CD4-positive, CD25-positive, alpha-beta regulatory T cell (primary cell): ENCODE measurements around the gene SSC5D. TPM values are rescaled to one million over a fixed set of nuclear protein-coding genes. Genes with fewer than 3 reads are reported as not detected.

Experiments used
- ATAC-seq, 2 donors: fragments of 150-1000 bp; cut with Tn5 transposase; one replicate each; pipeline ENCODE4 v1.10.0; 2021; ENCODE audit warnings: low read depth in 2 of 2, moderate number of reproducible peaks in 2 of 2, moderate library complexity in 1 of 2
- DNase-seq, 3 donors: peaks; one replicate each; pipeline versions ENCODE4 v3.0.0 to v3.0.0-alpha.2; 2012 to 2022; ENCODE audit warnings: mixed read lengths in 1 of 3
- H3K27ac ChIP-seq: one replicate; pipeline ENCODE4 v1.7.0; 2013; ENCODE audit warnings: mild to moderate bottlenecking, low read length; ENCODE audit not compliant: insufficient read depth, poor library complexity, severe bottlenecking
- H3K27me3 ChIP-seq: one replicate; pipeline ENCODE4 v1.7.0; 2013; ENCODE audit warnings: low read length; ENCODE audit not compliant: control insufficient read depth, insufficient read depth
- H3K36me3 ChIP-seq: one replicate; pipeline ENCODE4 v1.7.0; 2013; ENCODE audit warnings: mild to moderate bottlenecking, low read length, moderate library complexity; ENCODE audit not compliant: control insufficient read depth, insufficient read depth
- H3K4me1 ChIP-seq: 2 replicates; pipeline ENCODE4 v1.7.0; 2013; ENCODE audit warnings: mild to moderate bottlenecking, low read length; ENCODE audit not compliant: insufficient read depth, control insufficient read depth, poor library complexity, severe bottlenecking
- H3K4me3 ChIP-seq: one replicate; pipeline ENCODE4 v1.7.0; 2013; ENCODE audit warnings: low read depth, mild to moderate bottlenecking, low read length, moderate library complexity
- H3K9me3 ChIP-seq, 2 experiments: 1 replicate in 1 of 2; 2 replicates in 1 of 2; pipeline ENCODE4 v1.7.0; 2013; ENCODE audit warnings: low read length in 2 of 2, mild to moderate bottlenecking in 1 of 2, moderate library complexity in 1 of 2; ENCODE audit not compliant: control insufficient read depth in 2 of 2
- H3K27ac Mint-ChIP-seq, 3 donors: one replicate each; pipeline ENCODE4 v1.8.0; 2020 to 2022; ENCODE audit warnings: mild to moderate bottlenecking in 3 of 3, mixed read lengths in 3 of 3, moderate library complexity in 2 of 3
- H3K27me3 Mint-ChIP-seq: one replicate; pipeline ENCODE4 v1.8.0; 2022; ENCODE audit warnings: mild to moderate bottlenecking, mixed read lengths
- H3K36me3 Mint-ChIP-seq: one replicate; pipeline ENCODE4 v1.8.0; 2020; ENCODE audit warnings: mixed read lengths
- H3K4me1 Mint-ChIP-seq, 4 donors: one replicate each; pipeline ENCODE4 v1.8.0; 2020 to 2022; ENCODE audit warnings: mixed read lengths in 4 of 4, mild to moderate bottlenecking in 1 of 4
- H3K4me3 Mint-ChIP-seq, 4 donors: one replicate each; pipeline ENCODE4 v1.8.0; 2020 to 2022; ENCODE audit warnings: mild to moderate bottlenecking in 4 of 4, mixed read lengths in 4 of 4, moderate library complexity in 3 of 4
- H3K9me3 Mint-ChIP-seq, 7 donors: one replicate each; pipeline ENCODE4 v1.8.0; 2020 to 2022; ENCODE audit warnings: mixed read lengths in 7 of 7, mild to moderate bottlenecking in 3 of 7, moderate library complexity in 2 of 7
- polyA plus RNA-seq, 4 donors: library from polyadenylated mRNA; unstranded; fragments of 300-500 nt; fragmentation: Illumina TruSeq; gene quantifications; one replicate each; pipeline ENCODE4 v1.2.3, GENCODE V29; 2021
- total RNA-seq: library from RNA; stranded (reverse); gene quantifications from one replicate; pipeline ENCODE4 v1.2.3, GENCODE V29; 2022

Gene SSC5D
- total and polyA plus RNA-seq, 5 donors from 2014 or later = 0.27 TPM; not detected in 4

DNA sequence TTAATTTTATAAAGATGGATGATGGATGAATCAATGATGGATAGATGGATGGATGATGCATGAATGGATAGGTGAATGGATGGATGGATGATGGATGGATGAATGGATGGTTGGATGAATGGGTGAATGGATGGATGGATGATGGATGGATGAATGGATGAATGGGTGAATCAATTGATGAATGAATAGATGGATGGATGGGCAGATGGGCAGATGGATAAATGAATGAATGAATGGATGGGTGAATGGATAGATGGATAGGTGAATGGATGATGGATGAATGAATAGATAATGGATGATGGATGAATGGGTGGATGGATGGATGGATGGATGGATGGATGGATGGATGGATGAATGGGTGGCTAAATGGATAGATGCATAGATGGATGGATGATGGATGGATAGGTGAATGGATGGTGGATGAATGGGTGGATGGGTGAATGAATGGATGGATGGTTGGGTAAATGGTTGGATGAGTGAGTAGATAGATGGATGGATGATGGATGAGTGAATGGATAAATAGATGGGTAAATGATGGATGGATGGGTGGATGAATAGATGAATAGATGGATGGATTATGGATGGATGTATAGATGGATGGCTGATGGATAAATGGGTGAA is 79.6 kb downstream of the SSC5D start:
- ATAC-seq (no peak), DNase-seq (no peak)
- peaks cover 0 to 1% (median 0%) of the 10 kb centered on the region in 7 donors for H3K9me3 Mint-ChIP-seq
- Histone ChIP-seq H3K36me3 (no peaks in the 10 kb centered on the region), H3K4me1 (no peaks in the 10 kb centered on the region), H3K9me3 (no peaks in the 10 kb centered on the region), H3K27me3 (no peaks in the 10 kb centered on the region), H3K4me3 (no peak overlapping the region), H3K27ac (no peak overlapping the region)
- peaks cover 17% of the 10 kb centered on the region for H3K27me3 Mint-ChIP-seq
- H3K4me3 Mint-ChIP-seq = no peak overlapping the region
- H3K36me3 Mint-ChIP-seq = no peaks in the 10 kb centered on the region
- H3K27ac Mint-ChIP-seq = no peak overlapping the region
- no peaks in the 10 kb centered on the region for H3K4me1 Mint-ChIP-seq

Other genes with a start within 250 kb of the SSC5D start
- gene PPP6R1, start 229.4 kb upstream of the SSC5D start, total RNA-seq = 168 TPM
- gene PPP6R1, start 229.4 kb upstream of the SSC5D start, polyA plus RNA-seq = 10 to 100 TPM; 38.9 to 58.2 (median 44.0) TPM
- 15.8 TPM for gene HSPBP1, start 208.3 kb upstream of the SSC5D start, total RNA-seq
- 10 to 100 TPM; 30.2 to 37.2 (median 35.1) TPM for gene HSPBP1, start 208.3 kb upstream of the SSC5D start, polyA plus RNA-seq
- 1.5 TPM for gene BRSK1, start 204.4 kb upstream of the SSC5D start, total RNA-seq
- gene BRSK1, start 204.4 kb upstream of the SSC5D start, polyA plus RNA-seq = not detected
- 2.1 TPM for gene TMEM150B, start 163.1 kb upstream of the SSC5D start, total RNA-seq
- not detected for gene TMEM150B, start 163.1 kb upstream of the SSC5D start, polyA plus RNA-seq
- gene KMT5C, start 148.6 kb upstream of the SSC5D start, total RNA-seq = 69.6 TPM
- gene KMT5C, start 148.6 kb upstream of the SSC5D start, polyA plus RNA-seq = 1 to 10 TPM in 3 of 4 donors, under 1 TPM in 1; 0.98 to 1.6 (median 1.2) TPM
- gene COX6B2, start 133.7 kb upstream of the SSC5D start, total RNA-seq = 0.57 TPM
- gene COX6B2, start 133.7 kb upstream of the SSC5D start, polyA plus RNA-seq = not detected
- not detected for gene GARIN5B, start 125.2 kb upstream of the SSC5D start, total RNA-seq
- gene GARIN5B, start 125.2 kb upstream of the SSC5D start, polyA plus RNA-seq = not detected
- not detected for gene IL11, start 118.0 kb upstream of the SSC5D start, total RNA-seq
- gene IL11, start 118.0 kb upstream of the SSC5D start, polyA plus RNA-seq = not detected
- gene TMEM190, start 111.6 kb upstream of the SSC5D start, total RNA-seq = not detected
- not detected for gene TMEM190, start 111.6 kb upstream of the SSC5D start, polyA plus RNA-seq
- 15.9 TPM for gene TMEM238, start 104.1 kb upstream of the SSC5D start, total RNA-seq
- 1 to 10 TPM in 2 of 4 donors, under 1 TPM in 2; 0.42 to 1.3 (median 0.79) TPM for gene TMEM238, start 104.1 kb upstream of the SSC5D start, polyA plus RNA-seq
- gene RPL28, start 102.5 kb upstream of the SSC5D start, total RNA-seq = 2,934 TPM
- gene RPL28, start 102.5 kb upstream of the SSC5D start, polyA plus RNA-seq = 100 to 1,000 TPM; 527 to 727 (median 674) TPM
- gene UBE2S, start 80.6 kb upstream of the SSC5D start, total RNA-seq = 92.9 TPM
- gene UBE2S, start 80.6 kb upstream of the SSC5D start, polyA plus RNA-seq = 10 to 100 TPM; 24.9 to 38.8 (median 33.2) TPM
- gene SHISA7, start 45.1 kb upstream of the SSC5D start, total RNA-seq = not detected
- gene SHISA7, start 45.1 kb upstream of the SSC5D start, polyA plus RNA-seq = not detected
- gene ISOC2, start 26.8 kb upstream of the SSC5D start, total RNA-seq = 6.3 TPM
- gene ISOC2, start 26.8 kb upstream of the SSC5D start, polyA plus RNA-seq = 10 to 100 TPM; 24.7 to 34.1 (median 28.1) TPM
- gene C19orf85, start 23.7 kb upstream of the SSC5D start, total RNA-seq = not detected
- not detected for gene C19orf85, start 23.7 kb upstream of the SSC5D start, polyA plus RNA-seq
- gene ZNF628, start 11.8 kb upstream of the SSC5D start, total RNA-seq = 23.9 TPM
- gene ZNF628, start 11.8 kb upstream of the SSC5D start, polyA plus RNA-seq = under 1 TPM; 0.05 to 0.22 (median 0.09) TPM
- gene NAT14, start 3.2 kb upstream of the SSC5D start, total RNA-seq = 9.2 TPM
- gene NAT14, start 3.2 kb upstream of the SSC5D start, polyA plus RNA-seq = 1 to 10 TPM; 3.3 to 5.1 (median 4.1) TPM
- gene SBK2, start 48.7 kb downstream of the SSC5D start, total RNA-seq = not detected
- gene SBK2, start 48.7 kb downstream of the SSC5D start, polyA plus RNA-seq = not detected
- not detected for gene SBK3, start 57.1 kb downstream of the SSC5D start, total RNA-seq
- gene SBK3, start 57.1 kb downstream of the SSC5D start, polyA plus RNA-seq = not detected
- gene ZNF579, start 92.4 kb downstream of the SSC5D start, total RNA-seq = 4.2 TPM
- gene ZNF579, start 92.4 kb downstream of the SSC5D start, polyA plus RNA-seq = under 1 TPM in 3 of 4 donors, not detected in 1; 0.13 to 0.24 (median 0.14) TPM
- gene FIZ1, start 111.1 kb downstream of the SSC5D start, total RNA-seq = 13.0 TPM
- 1 to 10 TPM; 1.3 to 3.5 (median 1.5) TPM for gene FIZ1, start 111.1 kb downstream of the SSC5D start, polyA plus RNA-seq
- 13.7 TPM for gene ZNF524, start 111.9 kb downstream of the SSC5D start, total RNA-seq
- gene ZNF524, start 111.9 kb downstream of the SSC5D start, polyA plus RNA-seq = 10 to 100 TPM; 38.5 to 53.7 (median 44.5) TPM
- gene ZNF865, start 117.2 kb downstream of the SSC5D start, total RNA-seq = 12.8 TPM
- gene ZNF865, start 117.2 kb downstream of the SSC5D start, polyA plus RNA-seq = under 1 TPM; 0.05 to 0.13 (median 0.10) TPM
- gene ZNF784, start 136.1 kb downstream of the SSC5D start, total RNA-seq = 11.1 TPM
- 1 to 10 TPM; 1.0 to 2.4 (median 1.6) TPM for gene ZNF784, start 136.1 kb downstream of the SSC5D start, polyA plus RNA-seq
- gene ZNF580, start 152.6 kb downstream of the SSC5D start, total RNA-seq = 30.8 TPM
- 10 to 100 TPM; 14.3 to 18.9 (median 16.0) TPM for gene ZNF580, start 152.6 kb downstream of the SSC5D start, polyA plus RNA-seq
- 23.7 TPM for gene ZNF581, start 155.2 kb downstream of the SSC5D start, total RNA-seq
- 10 to 100 TPM; 26.5 to 36.6 (median 35.1) TPM for gene ZNF581, start 155.2 kb downstream of the SSC5D start, polyA plus RNA-seq
- 0.99 TPM for gene CCDC106, start 159.8 kb downstream of the SSC5D start, total RNA-seq
- 1 to 10 TPM in 1 of 4 donors, under 1 TPM in 3; 0.22 to 1.0 (median 0.51) TPM for gene CCDC106, start 159.8 kb downstream of the SSC5D start, polyA plus RNA-seq
- gene U2AF2, start 166.6 kb downstream of the SSC5D start, total RNA-seq = 283 TPM
- gene U2AF2, start 166.6 kb downstream of the SSC5D start, polyA plus RNA-seq = 1 to 10 TPM; 7.2 to 9.3 (median 8.2) TPM
- 46.1 TPM for gene EPN1, start 186.8 kb downstream of the SSC5D start, total RNA-seq
- 1 to 10 TPM; 6.3 to 8.3 (median 7.6) TPM for gene EPN1, start 186.8 kb downstream of the SSC5D start, polyA plus RNA-seq
- not detected for gene NLRP9, start 250.0 kb downstream of the SSC5D start, total RNA-seq
- not detected for gene NLRP9, start 250.0 kb downstream of the SSC5D start, polyA plus RNA-seq